ENCODE measurements around the gene MIPEP. TPM values are rescaled to one million over a fixed set of nuclear protein-coding genes. Genes with fewer than 3 reads are reported as not detected.

The MIPEP gene
- total RNA-seq, 2 donors from 2014 or later: 7.8 to 14.8 TPM

DNA sequence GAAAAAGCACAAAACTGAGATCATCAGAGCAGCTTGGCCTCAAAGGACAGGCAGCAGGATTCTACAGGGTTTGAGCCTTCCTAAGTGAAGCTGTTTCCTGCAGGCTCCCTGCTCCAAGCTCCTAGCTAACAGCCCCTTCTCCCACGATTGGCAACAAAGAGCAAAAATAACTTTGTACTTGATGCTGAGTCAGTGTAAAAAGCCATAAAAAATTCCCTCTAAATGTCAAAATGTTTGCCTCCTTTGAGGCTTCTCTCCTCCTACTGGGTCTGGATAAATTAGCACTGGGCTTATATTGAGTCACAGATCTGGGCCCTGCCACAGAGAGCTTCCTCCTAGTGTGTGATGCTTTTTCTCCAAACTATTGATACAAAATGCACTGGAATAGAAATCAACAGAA is 165.7 kb downstream of the MIPEP start:
- intact Hi-C loops (cut with DNase I): no loop called here
- DNase-seq (peak in 1 of 4 donors; percentile 13), ATAC-seq (no peak)
- 35 to 64% methylated on average over 1 of the region's 1 CpG for WGBS, 2 donors
- no peak overlapping the region for H3K4me3 ChIP-seq
- H3K36me3 ChIP-seq (replicated peaks in 1 of 2; ENCODE audit: insufficient read depth in 1 of 2, low read depth in 2 of 2): no peaks in the 10 kb centered on the region
- H3K4me1 ChIP-seq: no peaks in the 10 kb centered on the region
- H3K9me3 ChIP-seq: no peaks in the 10 kb centered on the region
- no peak for TF ChIP-seq POLR2A (IDR thresholded peaks at IDR 0.05)
- TF ChIP-seq, protein P1, sequence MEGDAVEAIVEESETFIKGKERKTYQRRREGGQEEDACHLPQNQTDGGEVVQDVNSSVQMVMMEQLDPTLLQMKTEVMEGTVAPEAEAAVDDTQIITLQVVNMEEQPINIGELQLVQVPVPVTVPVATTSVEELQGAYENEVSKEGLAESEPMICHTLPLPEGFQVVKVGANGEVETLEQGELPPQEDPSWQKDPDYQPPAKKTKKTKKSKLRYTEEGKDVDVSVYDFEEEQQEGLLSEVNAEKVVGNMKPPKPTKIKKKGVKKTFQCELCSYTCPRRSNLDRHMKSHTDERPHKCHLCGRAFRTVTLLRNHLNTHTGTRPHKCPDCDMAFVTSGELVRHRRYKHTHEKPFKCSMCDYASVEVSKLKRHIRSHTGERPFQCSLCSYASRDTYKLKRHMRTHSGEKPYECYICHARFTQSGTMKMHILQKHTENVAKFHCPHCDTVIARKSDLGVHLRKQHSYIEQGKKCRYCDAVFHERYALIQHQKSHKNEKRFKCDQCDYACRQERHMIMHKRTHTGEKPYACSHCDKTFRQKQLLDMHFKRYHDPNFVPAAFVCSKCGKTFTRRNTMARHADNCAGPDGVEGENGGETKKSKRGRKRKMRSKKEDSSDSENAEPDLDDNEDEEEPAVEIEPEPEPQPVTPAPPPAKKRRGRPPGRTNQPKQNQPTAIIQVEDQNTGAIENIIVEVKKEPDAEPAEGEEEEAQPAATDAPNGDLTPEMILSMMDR (IDR thresholded peaks at IDR 0.05): no peak
- no peaks in the 10 kb centered on the region for H3K27me3 ChIP-seq
- H3K27ac ChIP-seq: no peak overlapping the region

DNA sequence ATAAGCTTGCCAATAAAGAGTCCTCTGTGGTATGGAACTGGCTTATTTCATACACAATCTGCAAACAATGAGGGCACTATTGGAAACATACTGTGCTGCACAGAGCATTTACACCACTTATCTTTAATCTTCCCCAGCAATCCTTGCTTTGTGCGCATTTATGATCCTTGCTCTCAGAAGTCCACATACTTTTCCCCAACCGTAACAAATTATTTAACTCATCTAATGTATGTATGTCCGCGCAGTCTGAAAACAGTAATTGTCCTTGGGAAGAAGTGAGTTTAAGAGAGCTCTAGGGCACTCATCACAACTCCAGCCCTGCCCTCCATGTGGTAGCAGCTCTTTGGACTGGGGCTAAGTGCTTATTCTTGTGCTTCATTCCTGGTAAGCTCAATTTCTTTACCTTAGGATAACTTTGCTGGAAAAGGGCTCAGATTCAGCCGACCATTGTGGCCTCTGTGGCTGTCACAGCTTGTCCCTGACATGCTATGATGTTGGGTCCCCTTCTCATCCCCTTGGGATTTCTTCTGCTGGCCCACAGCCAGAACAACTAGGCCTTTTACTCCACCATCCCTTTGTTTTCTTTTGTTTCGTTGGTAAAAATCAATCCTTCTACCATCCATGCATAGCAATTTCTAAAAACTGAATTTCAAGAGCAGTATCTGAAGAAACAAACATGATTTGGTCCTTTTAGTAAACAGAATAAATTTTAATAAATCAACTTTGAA is 166.3 kb downstream of the MIPEP start:
- no peaks in the 10 kb centered on the region for H3K27me3 ChIP-seq
- intact Hi-C loops (cut with DNase I): no loop called here
- no peak for TF ChIP-seq POLR2A (IDR thresholded peaks at IDR 0.05)
- TF ChIP-seq, protein P1 (IDR thresholded peaks at IDR 0.05): no peak
- 81 to 87% methylated on average over 6 of the region's 6 CpGs for whole genome bisulfite sequencing, 2 donors
- H3K4me1 ChIP-seq: no peaks in the 10 kb centered on the region
- H3K9me3 ChIP-seq: no peaks in the 10 kb centered on the region
- no peak overlapping the region for H3K4me3 ChIP-seq
- ATAC-seq: no peak
- DNase-seq: no peak
- no peaks in the 10 kb centered on the region for H3K36me3 ChIP-seq (replicated peaks in 1 of 2; ENCODE audit: insufficient read depth in 1 of 2, low read depth in 2 of 2)
- no peak overlapping the region for H3K27ac ChIP-seq

DNA sequence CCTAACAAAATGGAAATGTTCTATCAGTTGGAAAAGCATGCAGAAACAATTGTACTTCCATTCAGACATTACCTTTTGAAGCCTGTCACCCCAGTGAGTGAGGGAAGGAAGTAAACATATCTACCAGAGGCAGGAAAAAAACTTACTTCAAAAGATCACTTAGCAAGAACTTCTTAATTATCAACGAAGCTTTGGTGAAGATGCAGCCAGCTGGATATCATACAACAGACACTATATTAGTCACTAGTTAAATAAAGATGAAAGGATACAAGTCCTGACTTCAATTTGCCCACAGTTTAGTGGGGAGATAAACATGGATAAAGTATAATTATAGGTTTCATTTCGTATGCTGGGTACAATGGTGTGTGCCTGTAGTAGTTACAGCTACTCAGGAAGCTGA is 170.2 kb downstream of the MIPEP start:
- no peaks in the 10 kb centered on the region for H3K4me1 ChIP-seq
- no peak for ATAC-seq
- TF ChIP-seq, protein P1 (IDR thresholded peaks at IDR 0.05): no peak
- no peak for TF ChIP-seq POLR2A (IDR thresholded peaks at IDR 0.05)
- no peaks in the 10 kb centered on the region for H3K27me3 ChIP-seq
- WGBS, 2 donors: 30 to 37% methylated on average over 2 of the region's 2 CpGs
- H3K36me3 ChIP-seq (replicated peaks in 1 of 2; ENCODE audit: insufficient read depth in 1 of 2, low read depth in 2 of 2): no peaks in the 10 kb centered on the region
- no peak for DNase-seq
- no peak overlapping the region for H3K4me3 ChIP-seq
- no peak overlapping the region for H3K27ac ChIP-seq
- no peaks in the 10 kb centered on the region for H3K9me3 ChIP-seq
- intact Hi-C loops (cut with DNase I): loop anchor here (10.0 kb wide), 1 partner anchor 146 kb away; no protein-coding TSS in a partner anchor

DNA sequence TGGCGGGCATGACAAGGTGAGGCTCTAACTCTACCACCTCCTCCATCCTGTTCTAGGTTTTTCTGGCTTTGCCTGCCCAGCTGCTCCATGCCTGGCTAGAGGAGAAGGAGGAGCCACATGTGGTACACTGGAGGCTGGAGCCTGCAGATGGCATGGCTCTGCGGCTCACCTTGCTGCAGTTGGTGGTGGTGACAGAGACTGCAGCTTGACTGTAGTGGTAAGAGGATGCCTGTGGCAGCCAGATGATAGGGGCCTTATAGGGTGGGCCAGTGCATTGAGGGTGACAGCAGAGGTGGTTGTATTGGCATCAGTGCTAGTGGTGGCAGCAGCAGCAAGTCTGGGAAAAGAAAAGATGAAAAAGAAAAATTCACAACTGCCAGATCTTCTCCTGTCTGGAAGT is 172.8 kb downstream of the MIPEP start:
- Histone ChIP-seq H3K27ac (no peak overlapping the region), H3K9me3 (no peaks in the 10 kb centered on the region), H3K4me1 (no peaks in the 10 kb centered on the region), H3K36me3 (replicated peaks in 1 of 2; ENCODE audit: insufficient read depth in 1 of 2, low read depth in 2 of 2) (no peaks in the 10 kb centered on the region), H3K27me3 (no peaks in the 10 kb centered on the region), H3K4me3 (no peak overlapping the region)
- 97 to 100% methylated on average over 2 of the region's 2 CpGs for WGBS, 2 donors
- TF ChIP-seq, protein P1 (IDR thresholded peaks at IDR 0.05): no peak
- no peak for TF ChIP-seq POLR2A (IDR thresholded peaks at IDR 0.05)
- ATAC-seq (no peak), DNase-seq (no peak)
- intact Hi-C loops (cut with DNase I): loop anchor here (10.0 kb wide), 1 partner anchor 148 kb away; no protein-coding TSS in a partner anchor

Measured in body of pancreas (tissue), 4 donors.